Stomach (tissue), 4 donors: Measurements from ENCODE around the gene KCNAB1.

Experiments
- EP300 ChIP-seq: sonication (generic); formaldehyde crosslinking; IDR thresholded peaks from one replicate; pipeline ENCODE4 v1.6.1; 2017; ENCODE audit warnings: antibody characterized with exemption
- POLR2AphosphoS5 ChIP-seq, 3 donors: sonication (generic); formaldehyde crosslinking; IDR thresholded peaks; one replicate each; pipeline ENCODE4 v1.6.1; 2016; ENCODE audit warnings: antibody characterized with exemption in 3 of 3

DNA sequence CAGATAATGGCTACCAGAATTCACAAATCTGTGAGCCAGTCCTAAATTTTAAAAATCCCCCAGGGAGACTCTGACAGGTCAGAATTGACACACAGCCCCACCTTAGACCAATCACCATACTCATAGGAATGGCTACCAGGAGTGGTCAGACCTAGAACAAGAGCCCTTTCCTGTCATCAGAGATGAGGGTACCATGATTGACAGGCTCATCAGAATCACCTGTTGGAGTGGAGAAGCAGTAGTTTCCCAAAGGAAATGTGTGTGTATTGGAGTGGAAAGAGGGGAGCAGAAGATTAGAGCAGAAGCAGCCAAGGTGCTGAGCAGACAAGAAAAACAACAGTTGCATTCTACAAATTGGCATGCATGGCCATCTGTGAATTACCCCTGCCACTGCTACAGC, 461.6 kb downstream of the KCNAB1 start:
- TF ChIP-seq POLR2AphosphoS5 (IDR thresholded peaks at IDR 0.05) (no peak), EP300 (no peak)
